Eye (tissue), 1 donor: Measurements from ENCODE around the gene NPAS4.
"Not testable (repeated sequence)": the region's sequence is repeated elsewhere in the genome, so short reads cannot be mapped to it uniquely, and the experiment has no call there.

ENCODE experiments used
- DNase-seq: peaks from one replicate; pipeline ENCODE4 v3.0.0-alpha.2; 2015

The NPAS4 gene

GRCh38 chr11:66418168-66418985 lies 2.5 kb upstream of the NPAS4 start:
- DNase-seq, result peak; percentile 87

- no peak for DNase-seq
Measured at GRCh38 chr11:66418986-66419308, 1.9 kb upstream of the NPAS4 start.

GRCh38 chr11:66419825-66420224 lies 1.0 kb upstream of the NPAS4 start:
- DNase-seq, result peak; percentile 25

GRCh38 chr11:66421492-66422205 lies 814 bp downstream of the NPAS4 start:
- DNase-seq, result peak; percentile 98

GRCh38 chr11:66426314-66426713 lies 5.5 kb downstream of the NPAS4 start:
- DNase-seq, result no peak

GRCh38 chr11:66428933-66429332 lies 8.1 kb downstream of the NPAS4 start:
- no peak for DNase-seq

GRCh38 chr11:66429983-66430602 lies 9.3 kb downstream of the NPAS4 start:
- DNase-seq, result peak; percentile 90

GRCh38 chr11:66431287-66431686 lies 10.5 kb downstream of the NPAS4 start:
- DNase-seq, result not testable (repeated sequence)

- DNase-seq, result not testable (repeated sequence)
Measured at GRCh38 chr11:66431871-66432329, 11.1 kb downstream of the NPAS4 start.

- no peak for DNase-seq
Measured at GRCh38 chr11:66432597-66432996, 11.8 kb downstream of the NPAS4 start.

- no peak for DNase-seq
Measured at GRCh38 chr11:66437979-66438503, 17.2 kb downstream of the NPAS4 start.

- peak; percentile 99 for DNase-seq
Measured at GRCh38 chr11:66438504-66439466, 17.9 kb downstream of the NPAS4 start, which contains the start of gene MRPL11. MRPL11 (minus strand) TSS chr11:66438848; CDS start chr11:66438754, 94 bp downstream.

GRCh38 chr11:66440101-66440939 lies 19.5 kb downstream of the NPAS4 start:
- not testable (repeated sequence) for DNase-seq

GRCh38 chr11:66440940-66441282 lies 20.1 kb downstream of the NPAS4 start:
- not testable (repeated sequence) for DNase-seq

- no peak for DNase-seq
Measured at GRCh38 chr11:66443602-66444001, 22.8 kb downstream of the NPAS4 start.

GRCh38 chr11:66447012-66447411 lies 26.2 kb downstream of the NPAS4 start:
- DNase-seq, result no peak

- DNase-seq, result no peak
Measured at GRCh38 chr11:66448523-66448922, 27.7 kb downstream of the NPAS4 start.

GRCh38 chr11:66450560-66450959 lies 29.7 kb downstream of the NPAS4 start:
- no peak for DNase-seq

- DNase-seq, result no peak
Measured at GRCh38 chr11:66451663-66452062, 30.8 kb downstream of the NPAS4 start.

GRCh38 chr11:66454247-66454646 lies 33.4 kb downstream of the NPAS4 start:
- DNase-seq, result no peak

- no peak for DNase-seq
Measured at GRCh38 chr11:66454828-66455227, 34.0 kb downstream of the NPAS4 start.
